ENCODE results near the gene ERG. TPM values are rescaled to one million over a fixed set of nuclear protein-coding genes. Genes with fewer than 3 reads are reported as not detected.

The ERG gene
- polyA plus RNA-seq, 2 of the 4 experiments (the other 2 are of a cell fraction), result not detected

DNA sequence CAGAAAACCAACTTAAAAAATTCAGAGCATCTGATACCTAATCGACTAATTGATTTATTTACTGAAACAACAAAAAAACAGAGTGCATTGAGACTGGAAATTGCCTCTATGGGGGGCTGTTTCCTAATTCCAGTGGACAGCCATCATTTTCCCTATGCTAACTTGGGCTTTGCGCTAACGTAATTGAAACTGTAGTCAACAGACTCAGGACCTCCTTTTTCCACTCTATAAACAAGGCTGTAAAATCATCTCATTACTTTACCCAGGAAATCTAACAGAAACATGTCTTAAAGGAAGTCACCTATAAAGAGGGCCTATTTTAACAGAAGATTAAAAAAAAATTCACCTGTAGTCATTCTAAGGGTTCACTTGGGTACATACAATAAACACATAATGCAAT, 2.1 kb downstream of the ERG start (continued):
- TF ChIP-seq JUN (IDR thresholded peaks at IDR 0.05), result no peak
- TF ChIP-seq, protein P1, sequence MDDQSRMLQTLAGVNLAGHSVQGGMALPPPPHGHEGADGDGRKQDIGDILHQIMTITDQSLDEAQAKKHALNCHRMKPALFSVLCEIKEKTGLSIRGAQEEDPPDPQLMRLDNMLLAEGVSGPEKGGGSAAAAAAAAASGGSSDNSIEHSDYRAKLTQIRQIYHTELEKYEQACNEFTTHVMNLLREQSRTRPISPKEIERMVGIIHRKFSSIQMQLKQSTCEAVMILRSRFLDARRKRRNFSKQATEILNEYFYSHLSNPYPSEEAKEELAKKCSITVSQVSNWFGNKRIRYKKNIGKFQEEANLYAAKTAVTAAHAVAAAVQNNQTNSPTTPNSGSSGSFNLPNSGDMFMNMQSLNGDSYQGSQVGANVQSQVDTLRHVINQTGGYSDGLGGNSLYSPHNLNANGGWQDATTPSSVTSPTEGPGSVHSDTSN (IDR thresholded peaks at IDR 0.05), result no peak
- no peak for TF ChIP-seq CEBPB (IDR thresholded peaks at IDR 0.05)
- TF ChIP-seq ZFP36 (IDR thresholded peaks at IDR 0.05; ENCODE audit: borderline replicate concordance, partially characterized antibody), result no peak

- Histone ChIP-seq H3K4me3 (no peak overlapping the region), H3K4me2 (no peak overlapping the region), H3K27ac (no peak overlapping the region), H3K4me1 (no peaks in the 10 kb centered on the region), H3K9me3 (no peaks in the 10 kb centered on the region)
- DNase-seq (ENCODE audit: low read depth in 1 of 2, low spot score in 1 of 2), result no peak
- POLR2A ChIA-PET, result no interaction called here
- no peak for FAIRE-seq
- TF ChIP-seq CHD4 (IDR thresholded peaks at IDR 0.05; ENCODE audit: borderline replicate concordance) (no peak), KDM1A (IDR thresholded peaks at IDR 0.05; ENCODE audit: low read depth) (no peak), FOXS1 (CRISPR knock-in tag; IDR thresholded peaks at IDR 0.05) (no peak), HOXB5 (CRISPR knock-in tag; IDR thresholded peaks at IDR 0.05) (no peak), BHLHE40 (IDR thresholded peaks at IDR 0.05; ENCODE audit: low read depth, low read length) (no peak), HDAC2 (IDR thresholded peaks at IDR 0.05) (no peak), ZFP36 (IDR thresholded peaks at IDR 0.05; ENCODE audit: borderline replicate concordance, partially characterized antibody) (no peak), JUN (IDR thresholded peaks at IDR 0.05) (no peak), RAD21 (conservative IDR thresholded peaks at IDR 0.05 in 1 of 2, IDR thresholded peaks at IDR 0.05 in 1 of 2) (no peak), CBX8 (IDR thresholded peaks at IDR 0.05) (no peak), CHD2 (IDR thresholded peaks at IDR 0.05; ENCODE audit: low read length, partially characterized antibody) (no peak)
- TF ChIP-seq, protein P2, sequence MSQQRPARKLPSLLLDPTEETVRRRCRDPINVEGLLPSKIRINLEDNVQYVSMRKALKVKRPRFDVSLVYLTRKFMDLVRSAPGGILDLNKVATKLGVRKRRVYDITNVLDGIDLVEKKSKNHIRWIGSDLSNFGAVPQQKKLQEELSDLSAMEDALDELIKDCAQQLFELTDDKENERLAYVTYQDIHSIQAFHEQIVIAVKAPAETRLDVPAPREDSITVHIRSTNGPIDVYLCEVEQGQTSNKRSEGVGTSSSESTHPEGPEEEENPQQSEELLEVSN (IDR thresholded peaks at IDR 0.05; ENCODE audit: borderline replicate concordance, low read depth), result no peak
- CTCF ChIA-PET, result no interaction called here
- 33% methylated on average over 2 of the region's 2 CpGs for WGBS (ENCODE audit: missing lambda C conversion rate)
- ATAC-seq, result no peak
These were observed 2.6 kb downstream of the ERG start for GRCh38 chr21:38495696-38496095.

DNA sequence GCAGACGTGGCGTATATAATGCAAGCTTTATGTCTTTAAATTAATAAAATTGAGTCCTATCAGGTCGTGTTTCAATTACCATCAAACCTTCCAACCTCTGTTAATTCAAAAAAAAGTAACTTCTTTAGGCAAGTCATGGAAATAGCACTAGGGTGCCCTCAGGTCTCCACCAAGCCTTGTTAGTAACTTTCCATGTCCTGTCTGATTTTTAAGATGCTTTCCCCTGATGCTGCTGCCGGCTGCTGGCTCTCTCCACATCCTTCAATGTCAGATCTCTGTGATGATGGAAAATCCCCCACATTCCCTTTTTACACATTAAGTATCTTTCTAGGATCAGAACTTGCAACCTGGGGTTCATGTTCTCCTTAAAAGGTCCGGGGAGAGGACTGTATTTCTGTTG, 3.0 kb downstream of the ERG start:
- H3K4me1 ChIP-seq, result no peaks in the 10 kb centered on the region
- ChIA-PET CTCF (no interaction called here), POLR2A (no interaction called here)
- WGBS (ENCODE audit: missing lambda C conversion rate), result 54% methylated on average over 5 of the region's 5 CpGs
- H3K27ac ChIP-seq, result no peak overlapping the region
- H3K4me3 ChIP-seq, result no peak overlapping the region
- H3K9me3 ChIP-seq, result no peaks in the 10 kb centered on the region
- no peak for FAIRE-seq
- no peak for DNase-seq (ENCODE audit: low read depth in 1 of 2, low spot score in 1 of 2)
- TF ChIP-seq EHF (CRISPR knock-in tag; IDR thresholded peaks at IDR 0.05) (no peak), ZC3H11A (IDR thresholded peaks at IDR 0.05) (no peak), ZSCAN20 (CRISPR knock-in tag; IDR thresholded peaks at IDR 0.05) (no peak), JUNB (IDR thresholded peaks at IDR 0.05) (no peak), FOSB (CRISPR knock-in tag; IDR thresholded peaks at IDR 0.05) (no peak), HMGXB4 (CRISPR knock-in tag; IDR thresholded peaks at IDR 0.05; ENCODE audit: borderline replicate concordance) (no peak), TP53 (CRISPR knock-in tag; IDR thresholded peaks at IDR 0.05) (no peak), RAD21 (conservative IDR thresholded peaks at IDR 0.05 in 1 of 2, IDR thresholded peaks at IDR 0.05 in 1 of 2) (no peak), MYC (IDR thresholded peaks at IDR 0.05; ENCODE audit: borderline replicate concordance, low read length) (no peak), HDAC2 (IDR thresholded peaks at IDR 0.05) (no peak), KDM1A (IDR thresholded peaks at IDR 0.05; ENCODE audit: low read depth) (no peak)
- TF ChIP-seq, protein P3, sequence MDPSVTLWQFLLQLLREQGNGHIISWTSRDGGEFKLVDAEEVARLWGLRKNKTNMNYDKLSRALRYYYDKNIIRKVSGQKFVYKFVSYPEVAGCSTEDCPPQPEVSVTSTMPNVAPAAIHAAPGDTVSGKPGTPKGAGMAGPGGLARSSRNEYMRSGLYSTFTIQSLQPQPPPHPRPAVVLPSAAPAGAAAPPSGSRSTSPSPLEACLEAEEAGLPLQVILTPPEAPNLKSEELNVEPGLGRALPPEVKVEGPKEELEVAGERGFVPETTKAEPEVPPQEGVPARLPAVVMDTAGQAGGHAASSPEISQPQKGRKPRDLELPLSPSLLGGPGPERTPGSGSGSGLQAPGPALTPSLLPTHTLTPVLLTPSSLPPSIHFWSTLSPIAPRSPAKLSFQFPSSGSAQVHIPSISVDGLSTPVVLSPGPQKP (IDR thresholded peaks at IDR 0.05; ENCODE audit: low read depth, low read length), result no peak
- TF ChIP-seq, protein P2 (IDR thresholded peaks at IDR 0.05; ENCODE audit: borderline replicate concordance, low read depth), result no peak
- H3K4me2 ChIP-seq, result no peak overlapping the region
- ATAC-seq, result no peak

Data from A549 (cell line).